DOHH2 (cell line): ENCODE measurements around the gene ZBTB18.
A peak's percentile ranks its signal among the peaks of the same experiment; 100 is the strongest.

Source experiments
- H3F3A ChIP-seq: fragments of 200-600 bp; sonication (generic), shearing (Covaris generic); 2 replicates; pipeline ENCODE4 v1.6.0; 2016; ENCODE audit warnings: antibody characterized with exemption, mild to moderate bottlenecking; ENCODE audit not compliant: control insufficient read depth, insufficient read depth
- H3K27ac ChIP-seq: fragments of 200-600 bp; sonication (generic); 2 replicates; pipeline ENCODE4 v1.5.1; 2014; ENCODE audit warnings: low read depth, mild to moderate bottlenecking, low read length, moderate library complexity
- H3K27me3 ChIP-seq: fragments of 200-600 bp; sonication (generic); 2 replicates; pipeline ENCODE4 v1.6.1; 2014; ENCODE audit warnings: mild to moderate bottlenecking, low read length, mixed read lengths; ENCODE audit not compliant: control insufficient read depth
- H3K36me3 ChIP-seq: fragments of 200-600 bp; sonication (generic); 2 replicates; pipeline ENCODE4 v1.6.1; 2014; ENCODE audit warnings: mild to moderate bottlenecking, low read length, moderate library complexity, mixed read lengths; ENCODE audit not compliant: control insufficient read depth
- H3K4me1 ChIP-seq: fragments of 200-600 bp; sonication (generic); 2 replicates; pipeline ENCODE4 v1.6.1; 2014; ENCODE audit warnings: mild to moderate bottlenecking, low read length, mixed read lengths; ENCODE audit not compliant: control insufficient read depth
- H3K4me2 ChIP-seq: fragments of 200-600 bp; sonication (generic); 2 replicates; pipeline ENCODE4 v1.6.0; 2014; ENCODE audit warnings: mild to moderate bottlenecking, low read length, moderate library complexity
- H3K4me3 ChIP-seq: fragments of 200-600 bp; sonication (generic); 2 replicates; pipeline ENCODE4 v1.5.1; 2014; ENCODE audit warnings: mild to moderate bottlenecking, low read length, mixed read lengths
- H3K79me2 ChIP-seq: fragments of 200-600 bp; sonication (generic); 2 replicates; pipeline ENCODE4 v1.6.1; 2014; ENCODE audit warnings: mild to moderate bottlenecking, low read length, mixed read lengths; ENCODE audit not compliant: control insufficient read depth
- H3K9me2 ChIP-seq: fragments of 200-600 bp; sonication (generic); replicated peaks from 2 replicates; pipeline ENCODE4 v1.6.1; 2014; ENCODE audit warnings: mild to moderate bottlenecking, low read length, mixed read lengths; ENCODE audit not compliant: control insufficient read depth
- H3K9me3 ChIP-seq: fragments of 200-600 bp; sonication (generic); 2 replicates; pipeline ENCODE4 v1.6.1; 2014; ENCODE audit warnings: antibody characterized with exemption, low read length, mixed read lengths; ENCODE audit not compliant: control insufficient read depth, insufficient read depth
- H4K20me1 ChIP-seq: fragments of 200-600 bp; sonication (generic); 2 replicates; pipeline ENCODE4 v1.6.0; 2014; ENCODE audit warnings: low read depth, mild to moderate bottlenecking, antibody characterized with exemption, low read length, moderate library complexity; ENCODE audit not compliant: control insufficient read depth, insufficient read depth
- EZH2phosphoT487 ChIP-seq: fragments of 200-600 bp; sonication (generic); IDR thresholded peaks from 2 replicates; pipeline ENCODE4 v1.6.1; 2017; ENCODE audit warnings: borderline replicate concordance, mild to moderate bottlenecking, antibody characterized with exemption, low read length, moderate library complexity, mixed read lengths
- TF ChIP-seq, protein P1 (sequence below): fragments of 200-600 bp; sonication (generic); IDR thresholded peaks from one replicate; pipeline ENCODE4 v1.5.1; 2014; ENCODE audit warnings: antibody characterized with exemption, mild to moderate bottlenecking, low read depth, low read length; ENCODE audit not compliant: poor library complexity, severe bottlenecking

Gene ZBTB18

DNA sequence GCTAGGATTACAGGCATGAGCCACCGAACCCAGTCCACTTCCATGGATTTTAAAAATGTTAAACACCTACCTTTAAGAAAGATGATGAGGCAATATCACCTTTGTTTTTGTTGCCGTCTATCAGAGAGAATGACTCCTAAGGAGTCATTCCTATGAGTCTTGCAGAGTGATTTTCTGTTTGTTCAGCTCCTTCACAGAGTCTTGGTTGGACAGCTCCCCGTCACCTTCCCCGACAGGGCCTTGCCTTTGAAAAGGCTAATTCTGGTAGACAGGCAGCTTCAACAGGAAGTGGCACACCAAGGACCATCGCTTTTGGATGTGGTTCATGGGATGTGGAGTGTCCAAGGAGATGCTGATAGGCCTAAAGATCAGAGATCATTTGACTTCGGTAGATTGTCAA is 17.5 kb downstream of the ZBTB18 start:
- TF ChIP-seq, protein P1, sequence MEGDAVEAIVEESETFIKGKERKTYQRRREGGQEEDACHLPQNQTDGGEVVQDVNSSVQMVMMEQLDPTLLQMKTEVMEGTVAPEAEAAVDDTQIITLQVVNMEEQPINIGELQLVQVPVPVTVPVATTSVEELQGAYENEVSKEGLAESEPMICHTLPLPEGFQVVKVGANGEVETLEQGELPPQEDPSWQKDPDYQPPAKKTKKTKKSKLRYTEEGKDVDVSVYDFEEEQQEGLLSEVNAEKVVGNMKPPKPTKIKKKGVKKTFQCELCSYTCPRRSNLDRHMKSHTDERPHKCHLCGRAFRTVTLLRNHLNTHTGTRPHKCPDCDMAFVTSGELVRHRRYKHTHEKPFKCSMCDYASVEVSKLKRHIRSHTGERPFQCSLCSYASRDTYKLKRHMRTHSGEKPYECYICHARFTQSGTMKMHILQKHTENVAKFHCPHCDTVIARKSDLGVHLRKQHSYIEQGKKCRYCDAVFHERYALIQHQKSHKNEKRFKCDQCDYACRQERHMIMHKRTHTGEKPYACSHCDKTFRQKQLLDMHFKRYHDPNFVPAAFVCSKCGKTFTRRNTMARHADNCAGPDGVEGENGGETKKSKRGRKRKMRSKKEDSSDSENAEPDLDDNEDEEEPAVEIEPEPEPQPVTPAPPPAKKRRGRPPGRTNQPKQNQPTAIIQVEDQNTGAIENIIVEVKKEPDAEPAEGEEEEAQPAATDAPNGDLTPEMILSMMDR = no peak
- no peak for TF ChIP-seq EZH2phosphoT487
- Histone ChIP-seq H3K79me2 (no peaks in the 10 kb centered on the region), H3K27ac (no peak overlapping the region), H3F3A (no peaks in the 10 kb centered on the region), H3K4me1 (no peaks in the 10 kb centered on the region), H3K4me2 (no peak overlapping the region), H3K27me3 (peaks cover 5% of the 10 kb centered on the region), H3K9me3 (no peaks in the 10 kb centered on the region), H3K36me3 (no peaks in the 10 kb centered on the region), H4K20me1 (no peaks in the 10 kb centered on the region), H3K4me3 (no peak overlapping the region), H3K9me2 (no peaks in the 10 kb centered on the region)

DNA sequence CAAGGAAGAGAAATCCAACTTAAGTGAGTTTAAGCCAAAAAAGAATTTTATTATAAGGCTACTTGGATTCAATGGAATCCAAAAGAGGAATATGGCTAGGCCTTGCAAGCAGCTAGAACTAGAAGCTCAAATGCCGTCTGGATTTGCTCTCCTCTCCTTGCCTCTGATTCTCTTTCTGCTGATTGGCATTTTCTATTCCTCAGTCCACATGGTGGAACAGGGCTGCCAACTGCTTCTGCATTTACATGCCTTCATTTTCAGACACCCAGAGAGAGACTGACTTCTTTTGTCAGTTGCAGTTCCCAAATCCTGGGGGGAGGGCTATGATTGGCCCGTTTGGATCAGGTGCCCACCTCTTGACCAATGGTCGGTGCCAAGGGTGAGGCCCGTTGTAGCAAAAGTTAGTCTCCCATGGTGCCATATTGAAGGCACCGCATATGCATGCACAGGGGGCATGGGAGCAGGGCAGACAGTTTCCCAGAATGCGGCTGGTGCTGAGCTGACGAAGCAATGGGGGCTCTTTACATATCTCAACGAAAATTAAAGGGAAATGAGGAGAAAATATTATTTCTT is 18.3 kb downstream of the ZBTB18 start:
- Histone ChIP-seq H3K9me3 (no peaks in the 10 kb centered on the region), H3K9me2 (no peaks in the 10 kb centered on the region), H3K4me3 (no peak overlapping the region), H3K79me2 (no peaks in the 10 kb centered on the region), H3K4me1 (peaks cover 4% of the 10 kb centered on the region), H3F3A (no peaks in the 10 kb centered on the region), H3K27ac (no peak overlapping the region), H3K27me3 (peaks cover 11% of the 10 kb centered on the region; the same call in 1 of the 2 replicates), H4K20me1 (no peaks in the 10 kb centered on the region), H3K36me3 (no peaks in the 10 kb centered on the region), H3K4me2 (no peak overlapping the region)
- no peak for TF ChIP-seq EZH2phosphoT487
- TF ChIP-seq, protein P1 = no peak

DNA sequence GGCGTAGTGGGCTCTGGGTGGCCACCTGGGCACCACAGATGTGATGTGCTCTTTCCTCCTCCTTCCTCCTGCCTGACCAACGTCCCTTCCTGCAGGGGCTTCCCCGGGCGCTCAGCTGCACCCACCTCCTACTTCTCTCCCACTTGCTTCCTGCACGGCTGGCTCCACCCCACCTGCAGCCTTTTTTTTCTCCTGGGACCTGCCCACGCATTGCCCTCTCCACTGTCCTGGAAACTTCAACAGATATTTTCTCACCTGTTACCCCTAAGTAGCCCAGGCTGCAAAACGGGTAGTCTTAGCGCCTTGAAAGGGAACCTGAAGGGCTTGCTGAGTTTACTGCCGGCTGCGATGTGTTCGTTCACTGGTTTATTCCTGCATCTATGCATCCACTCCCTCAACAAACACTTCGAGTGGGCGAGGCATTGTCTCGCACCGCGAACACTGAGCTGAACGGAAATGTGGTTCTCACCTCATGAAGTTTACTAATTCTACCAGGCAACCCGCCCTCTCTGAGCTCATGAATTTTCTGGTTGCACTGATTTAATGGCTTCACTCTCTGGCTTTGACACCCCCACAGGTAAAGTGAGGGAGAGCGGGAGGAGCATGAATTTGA is 23.6 kb downstream of the ZBTB18 start:
- Histone ChIP-seq H3K4me3 (peak overlapping the region; percentile 63), H3K79me2 (no peaks in the 10 kb centered on the region), H3K9me2 (no peaks in the 10 kb centered on the region), H3K4me2 (peak overlapping the region; percentile 79), H3K4me1 (peaks cover 21% of the 10 kb centered on the region), H3K27ac (no peak overlapping the region), H3K9me3 (no peaks in the 10 kb centered on the region), H3K27me3 (peaks cover 16% of the 10 kb centered on the region), H3F3A (no peaks in the 10 kb centered on the region), H4K20me1 (no peaks in the 10 kb centered on the region), H3K36me3 (no peaks in the 10 kb centered on the region)
- TF ChIP-seq, protein P1 = peak; percentile 11
- TF ChIP-seq EZH2phosphoT487 = no peak
